ENCODE results near the gene RAET1L. TPM values are rescaled to one million over a fixed set of nuclear protein-coding genes. Genes with fewer than 3 reads are reported as not detected.

RAET1L gene
- total and polyA plus RNA-seq, 2 experiments from 2014 or later, result not detected

- Histone ChIP-seq H3K4me1 (ENCODE audit: insufficient read depth) (no peaks in the 10 kb centered on the region), H3K36me3 (ENCODE audit: insufficient read depth) (no peaks in the 10 kb centered on the region), H4K20me1 (replicated peaks; ENCODE audit: insufficient read depth) (no peaks in the 10 kb centered on the region), H3F3A (replicated peaks; ENCODE audit: low read depth) (no peaks in the 10 kb centered on the region), H3K79me2 (replicated peaks; ENCODE audit: insufficient read depth) (no peaks in the 10 kb centered on the region), H3K27ac (ENCODE audit: low read depth) (no peak overlapping the region), H2AFZ (no peak overlapping the region), H3K4me3 (no peak overlapping the region), H3K9me2 (ENCODE audit: insufficient read depth) (no peaks in the 10 kb centered on the region), H3K27me3 (ENCODE audit: insufficient read depth) (no peaks in the 10 kb centered on the region), H3K4me2 (no peak overlapping the region)
- H3K27me3 Mint-ChIP-seq (ENCODE audit: insufficient read depth, low read depth, poor library complexity), result peaks cover 16% of the 10 kb centered on the region
- no peak overlapping the region for H3K4me3 Mint-ChIP-seq
- ATAC-seq, result no peak
- peaks cover 7% of the 10 kb centered on the region; the same call in 1 of the 3 replicates for H3K36me3 Mint-ChIP-seq (ENCODE audit: low read depth)
- H3K4me1 Mint-ChIP-seq, result no peaks in the 10 kb centered on the region
- TF ChIP-seq ZNF331 (CRISPR knock-in tag; IDR thresholded peaks at IDR 0.05; ENCODE audit: low read depth) (no peak), EZH2phosphoT487 (IDR thresholded peaks at IDR 0.05; ENCODE audit: unreplicated experiment) (no peak), JUNB (IDR thresholded peaks at IDR 0.05; ENCODE audit: unreplicated experiment) (no peak), CREB1 (CRISPR knock-in tag; IDR thresholded peaks at IDR 0.05; ENCODE audit: low read depth) (no peak), ETS1 (IDR thresholded peaks at IDR 0.05) (no peak), CTCF (conservative IDR thresholded peaks at IDR 0.05; ENCODE audit: low read depth in 2 of 2) (no peak), NANOG (IDR thresholded peaks at IDR 0.05; ENCODE audit: borderline replicate concordance) (no peak), ZNF114 (CRISPR knock-in tag; IDR thresholded peaks at IDR 0.05) (no peak), STAT1 (IDR thresholded peaks at IDR 0.05; ENCODE audit: unreplicated experiment) (no peak), POLR2AphosphoS5 (IDR thresholded peaks at IDR 0.05; ENCODE audit: low read depth) (no peak), EZH2 (IDR thresholded peaks at IDR 0.05; ENCODE audit: low read depth, unreplicated experiment) (no peak), ZNF462 (CRISPR knock-in tag; IDR thresholded peaks at IDR 0.05) (no peak), REST (IDR thresholded peaks at IDR 0.05; ENCODE audit: unreplicated experiment) (no peak)
- peaks cover 10% of the 10 kb centered on the region for H3K9me3 Mint-ChIP-seq
- no peak overlapping the region for H3K27ac Mint-ChIP-seq
- DNase-seq (ENCODE audit: low spot score), result no peak
Measured at GRCh38 chr6:150048099-150048498, 22.8 kb upstream of the RAET1L start.

Data from GM23338 (cell line).